A172 (cell line): ENCODE data around the gene CCL22. TPM values are rescaled to one million over a fixed set of nuclear protein-coding genes. Genes with fewer than 3 reads are reported as not detected.
"Not testable (repeated sequence)": the region's sequence is repeated elsewhere in the genome, so short reads cannot be mapped to it uniquely, and the experiment has no call there.

Source experiments
- DNase-seq: peaks from one replicate; pipeline ENCODE4 v3.0.0-alpha.2; 2015; ENCODE audit warnings: low spot score
- total RNA-seq: library from RNA; depleted of rRNA; stranded (reverse); fragments of >200 nt; shearing (Covaris generic); gene quantifications from 2 replicates; pipeline ENCODE4 v1.2.3, GENCODE V29; 2014; rRNA removed

The CCL22 gene
- total RNA-seq, 1 experiment from 2014 or later, result not detected

GRCh38 chr16:57394444-57394843 is 35.9 kb downstream of the CCL22 start:
- DNase-seq, result peak; percentile 17

DNA sequence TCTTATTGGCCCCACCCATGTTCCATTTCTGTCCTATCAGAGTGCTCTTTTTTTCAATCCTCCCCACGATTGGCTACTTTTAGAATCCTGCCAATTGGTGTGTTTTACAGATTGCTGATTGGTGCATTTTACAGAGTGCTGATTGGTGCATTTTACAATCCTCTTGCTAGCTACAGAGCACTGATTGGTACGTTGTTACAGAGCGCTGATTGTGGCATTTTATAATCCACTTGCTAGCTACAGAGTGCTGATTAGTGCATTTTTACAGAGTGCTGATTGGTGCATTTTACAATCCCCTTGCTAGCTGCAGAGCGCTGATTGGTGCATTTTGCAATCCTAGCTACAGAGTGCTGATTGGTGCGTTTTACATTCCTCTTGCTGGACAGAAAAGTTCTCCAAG is 36.4 kb downstream of the CCL22 start:
- no peak for DNase-seq

DNA sequence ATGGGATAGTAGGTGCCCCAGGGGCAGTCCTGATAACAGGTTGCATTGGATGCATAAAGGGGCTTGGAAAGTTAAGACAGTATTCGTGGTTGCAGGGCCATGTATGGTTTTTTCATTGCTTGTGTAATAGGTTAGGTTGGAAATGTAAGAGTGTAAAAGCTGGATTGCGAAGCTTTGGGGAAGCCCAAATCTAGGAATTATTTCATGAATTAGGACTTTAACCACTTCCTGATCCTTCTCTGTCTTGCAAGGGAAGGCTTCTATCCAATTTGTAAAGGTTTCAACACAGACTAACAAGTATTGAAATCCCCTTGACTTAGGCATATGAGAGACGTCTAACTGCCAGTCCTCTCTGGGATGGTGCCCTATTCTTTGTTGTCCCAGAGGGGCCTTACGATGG is 38.2 kb downstream of the CCL22 start:
- DNase-seq, result no peak

DNA sequence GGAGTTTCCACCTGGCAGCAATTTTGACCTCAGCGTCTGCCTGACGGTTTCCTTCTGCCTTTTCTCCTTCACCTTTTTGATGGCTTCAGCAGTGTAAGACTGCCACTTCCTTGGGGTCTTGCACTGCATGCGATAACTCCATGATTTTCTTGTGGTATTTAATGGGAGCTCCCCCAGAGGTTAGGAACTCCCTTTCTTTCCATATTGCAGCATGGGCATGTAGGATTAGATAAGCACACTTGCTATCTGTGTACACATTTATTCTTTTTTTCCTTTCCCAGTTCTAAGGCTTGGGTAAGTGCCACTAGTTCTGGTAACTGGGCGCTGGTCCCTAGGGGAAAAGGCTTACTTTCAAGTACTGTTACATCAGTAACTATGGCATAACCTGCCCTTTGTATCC is 38.9 kb downstream of the CCL22 start:
- DNase-seq, result not testable (repeated sequence)

DNA sequence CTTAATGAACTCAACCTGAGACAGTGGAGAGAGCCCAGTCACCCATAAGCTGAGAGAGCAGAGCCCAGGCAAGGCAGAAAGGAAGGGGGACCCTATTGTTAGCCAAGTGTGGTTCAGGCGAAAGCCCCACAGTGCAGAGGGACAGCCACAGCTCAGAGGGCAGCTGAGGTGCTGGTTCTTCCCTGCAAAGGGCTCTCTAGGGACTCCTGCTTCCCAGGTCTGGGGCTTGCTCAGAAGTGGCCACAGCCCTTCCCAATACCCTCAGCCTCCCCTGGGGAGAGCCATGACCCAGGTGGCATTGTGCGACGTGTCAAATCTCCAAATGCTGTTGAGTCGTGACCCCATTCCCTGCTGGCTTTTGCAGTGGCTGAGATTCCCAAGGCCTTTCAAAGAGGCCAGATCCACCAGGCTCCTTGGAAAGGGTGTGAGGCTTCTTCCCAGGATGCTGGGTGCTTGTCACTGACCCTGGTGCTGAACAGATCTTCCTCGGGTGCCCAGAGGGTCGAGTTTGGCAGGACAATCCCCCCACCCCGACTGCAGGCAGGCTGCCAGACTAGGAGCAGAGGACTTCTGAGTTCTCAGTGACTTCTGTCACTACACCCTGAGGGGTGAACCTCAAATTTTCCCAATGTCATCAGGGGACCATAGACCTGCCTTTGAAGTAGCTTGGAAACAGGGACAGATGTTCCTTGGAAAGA is 43.5 kb downstream of the CCL22 start:
- no peak for DNase-seq

GRCh38 chr16:57403965-57404817 is 45.6 kb downstream of the CCL22 start, which contains the start of gene CCL17:
TSS of gene CCL17 (plus strand) at chr16:57404767. CDS start at chr16:57413933, 9,166 bp downstream.
- DNase-seq, result no peak

DNA sequence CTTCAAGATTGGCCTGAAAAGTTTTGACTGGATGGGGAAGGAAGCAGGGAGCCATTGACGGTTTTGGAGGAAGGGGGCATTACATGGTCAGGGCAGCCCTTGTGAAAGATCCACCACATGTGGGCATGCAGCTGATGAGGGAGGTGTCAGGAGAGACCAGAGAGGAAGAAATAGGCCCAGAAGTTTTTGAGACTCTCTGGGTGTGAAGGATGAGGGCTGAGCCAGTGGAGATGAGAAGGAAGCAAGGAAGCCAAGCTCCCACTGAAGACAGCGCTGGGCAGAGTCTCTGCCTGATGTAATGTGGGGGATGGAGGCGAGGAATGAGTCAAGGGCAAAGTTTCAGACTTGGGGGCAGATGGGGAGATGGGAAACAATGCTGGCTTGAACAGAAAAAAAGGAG is 46.5 kb downstream of the CCL22 start:
- DNase-seq, result no peak

DNA sequence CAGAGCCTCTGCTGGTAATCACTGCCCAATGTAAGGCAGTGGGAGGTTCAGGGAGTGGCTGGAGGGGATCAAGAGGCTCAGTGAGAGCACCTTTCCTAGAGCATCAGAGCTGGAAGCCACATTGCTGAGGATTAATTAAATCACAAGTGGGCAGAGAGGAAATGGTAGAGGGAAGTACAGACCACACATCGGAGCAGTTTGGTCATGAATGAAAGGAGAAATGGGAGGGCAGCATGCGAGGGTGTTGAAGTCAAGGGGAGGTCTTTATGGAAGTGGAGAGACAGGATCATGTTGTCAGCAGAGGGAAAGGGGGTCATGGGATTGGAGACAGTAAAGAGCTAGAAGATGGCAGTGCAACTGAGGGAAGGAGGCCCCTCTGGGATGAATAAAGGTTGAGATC is 48.3 kb downstream of the CCL22 start:
- DNase-seq, result no peak

- DNase-seq, result no peak
Observed at GRCh38 chr16:57407521-57408353, 49.2 kb downstream of the CCL22 start.

GRCh38 chr16:57409065-57409464 is 50.5 kb downstream of the CCL22 start:
- no peak for DNase-seq

- no peak for DNase-seq
Observed at GRCh38 chr16:57409870-57410587, 51.4 kb downstream of the CCL22 start.

GRCh38 chr16:57411362-57411976 is 52.9 kb downstream of the CCL22 start:
- DNase-seq, result no peak

- no peak for DNase-seq
Observed at GRCh38 chr16:57412584-57412983, 54.0 kb downstream of the CCL22 start.

DNA sequence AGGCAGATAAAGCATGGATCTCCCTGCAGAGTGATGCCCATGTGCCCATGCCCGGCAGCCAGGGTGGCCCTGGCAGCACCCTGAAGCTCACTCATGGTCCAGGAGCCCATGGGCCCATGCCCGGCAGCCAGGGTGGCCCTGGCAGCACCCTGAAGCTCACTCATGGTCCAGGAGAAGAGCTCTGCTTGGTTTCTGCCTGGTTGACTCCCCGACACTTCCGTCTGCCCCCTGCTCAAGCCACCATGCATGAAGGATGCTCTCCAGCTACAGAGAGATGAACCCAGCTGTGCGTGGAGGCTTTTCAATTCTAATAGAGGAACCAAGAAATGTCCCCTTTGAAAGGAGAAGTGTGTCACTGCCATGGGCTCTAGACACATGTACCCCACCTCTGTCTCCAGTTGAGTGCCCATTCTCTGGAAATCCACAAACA is 54.7 kb downstream of the CCL22 start:
- no peak for DNase-seq

DNA sequence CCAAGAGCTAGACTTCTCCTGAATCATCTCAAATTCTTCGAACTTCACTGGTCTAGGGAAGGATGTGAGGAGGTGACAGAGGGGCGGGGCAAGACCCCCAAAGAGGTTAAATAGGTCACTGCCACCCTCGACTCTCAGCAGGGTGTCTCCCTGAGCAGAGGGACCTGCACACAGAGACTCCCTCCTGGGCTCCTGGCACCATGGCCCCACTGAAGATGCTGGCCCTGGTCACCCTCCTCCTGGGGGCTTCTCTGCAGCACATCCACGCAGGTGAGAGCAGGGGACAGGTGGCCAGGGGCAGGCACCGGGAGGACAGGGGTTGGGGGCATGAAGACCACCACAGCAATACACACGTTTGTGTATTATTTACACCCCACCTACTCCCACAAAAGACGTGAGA is 55.1 kb downstream of the CCL22 start:
- DNase-seq, result no peak

Other genes starting within 250 kb of the CCL22 start
- gene PSME3IP1, start 172.7 kb upstream of the CCL22 start, total RNA-seq, result 170 and 232 TPM in 2 replicates
- 25.8 and 28.7 TPM in 2 replicates for gene RSPRY1, start 172.5 kb upstream of the CCL22 start, total RNA-seq
- gene ARL2BP, start 113.5 kb upstream of the CCL22 start, total RNA-seq, result 165 and 172 TPM in 2 replicates
- 0.55 TPM in 1 of 2 replicates, not detected in the other for gene PLLP, start 74.1 kb upstream of the CCL22 start, total RNA-seq
- 0.79 and 0.88 TPM in 2 replicates for gene CX3CL1, start 13.7 kb downstream of the CCL22 start, total RNA-seq
- gene CCL17, start 46.0 kb downstream of the CCL22 start, total RNA-seq, result 3.4 and 14.2 TPM in 2 replicates
- gene CIAPIN1, start 88.6 kb downstream of the CCL22 start, total RNA-seq, result 102 and 110 TPM in 2 replicates
- gene COQ9, start 88.7 kb downstream of the CCL22 start, total RNA-seq, result 78.9 and 85.6 TPM in 2 replicates
- gene POLR2C, start 103.9 kb downstream of the CCL22 start, total RNA-seq, result 141 and 174 TPM in 2 replicates
- 61.3 and 78.6 TPM in 2 replicates for gene DOK4, start 127.7 kb downstream of the CCL22 start, total RNA-seq
- gene CCDC102A, start 177.8 kb downstream of the CCL22 start, total RNA-seq, result 6.9 and 16.5 TPM in 2 replicates
- not detected in 2 replicates for gene ADGRG5, start 183.9 kb downstream of the CCL22 start, total RNA-seq